Embryonic facial prominence (tissue), 1 donor: ENCODE data around the gene MEGF8.

Experiments used
- DNase-seq: peaks from one replicate; pipeline ENCODE4 v3.0.0-alpha.2; 2016; ENCODE audit errors: extremely low spot score

MEGF8 gene

DNA sequence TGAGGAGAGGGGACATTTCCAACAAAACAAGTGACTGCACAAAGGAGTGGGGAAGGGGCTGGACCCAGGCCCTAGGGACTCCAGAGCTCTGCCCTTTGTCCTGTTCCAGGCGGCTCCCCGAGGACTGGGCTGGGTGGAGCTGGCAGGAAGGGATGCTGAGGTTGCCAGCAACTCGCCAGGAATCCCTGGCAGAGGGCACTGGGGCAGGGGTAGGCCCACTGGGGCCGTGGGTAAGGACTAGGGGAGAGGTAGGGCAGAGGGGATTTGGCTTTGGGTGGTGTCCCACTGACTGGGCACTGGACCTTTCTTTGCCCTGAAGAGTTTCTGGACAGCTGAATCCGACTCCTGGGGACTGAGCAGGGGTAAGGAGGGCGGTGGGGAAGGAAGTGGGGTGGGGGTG is 93.9 kb downstream of the MEGF8 start:
- no peak for DNase-seq

- DNase-seq: no peak
Measured at GRCh38 chr19:42420055-42420544, 94.7 kb downstream of the MEGF8 start.

- DNase-seq: no peak
Measured at GRCh38 chr19:42421101-42421500, 95.7 kb downstream of the MEGF8 start.

- no peak for DNase-seq
Measured at GRCh38 chr19:42421591-42422031, 96.2 kb downstream of the MEGF8 start.

DNA sequence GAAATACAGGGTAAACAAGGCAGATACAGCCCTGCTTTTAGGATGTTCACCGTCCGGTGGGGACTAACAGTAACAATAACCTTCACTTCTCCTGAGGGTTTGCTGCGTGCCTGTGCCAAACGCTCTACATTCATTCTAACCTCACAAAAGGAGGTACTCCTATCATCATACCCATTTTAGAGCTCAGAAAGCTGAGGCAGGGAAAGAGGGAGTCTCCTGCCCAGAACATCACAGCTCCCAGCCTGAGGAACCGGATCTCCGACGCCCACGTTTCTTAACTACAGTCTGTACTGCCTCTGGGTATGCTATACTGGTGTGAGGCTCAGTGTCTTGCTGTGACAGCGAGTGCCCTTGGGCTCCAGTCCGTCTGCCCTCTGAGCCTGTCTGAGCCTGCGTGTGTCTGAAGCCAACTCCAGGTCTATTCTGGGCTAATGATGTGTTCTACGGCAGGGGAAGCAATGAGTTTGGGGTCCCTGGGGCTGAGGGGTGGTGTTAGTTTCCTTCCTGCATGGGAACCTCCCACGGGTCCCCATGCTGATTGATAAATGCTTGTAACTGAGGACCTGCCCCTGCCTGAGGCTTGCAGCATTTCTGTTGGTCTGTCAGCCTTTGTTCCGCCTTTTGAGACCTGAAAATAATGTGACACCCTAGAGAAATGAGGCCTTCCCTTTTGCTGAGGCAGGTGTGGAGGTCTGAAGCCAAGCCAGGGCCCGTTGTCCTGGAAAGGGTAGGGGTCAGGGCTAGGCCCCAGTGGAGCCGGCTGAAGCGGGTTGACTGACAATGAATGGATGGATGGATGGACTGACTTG is 96.9 kb downstream of the MEGF8 start:
- no peak for DNase-seq

GRCh38 chr19:42422901-42423461 is 97.5 kb downstream of the MEGF8 start:
- no peak for DNase-seq

DNA sequence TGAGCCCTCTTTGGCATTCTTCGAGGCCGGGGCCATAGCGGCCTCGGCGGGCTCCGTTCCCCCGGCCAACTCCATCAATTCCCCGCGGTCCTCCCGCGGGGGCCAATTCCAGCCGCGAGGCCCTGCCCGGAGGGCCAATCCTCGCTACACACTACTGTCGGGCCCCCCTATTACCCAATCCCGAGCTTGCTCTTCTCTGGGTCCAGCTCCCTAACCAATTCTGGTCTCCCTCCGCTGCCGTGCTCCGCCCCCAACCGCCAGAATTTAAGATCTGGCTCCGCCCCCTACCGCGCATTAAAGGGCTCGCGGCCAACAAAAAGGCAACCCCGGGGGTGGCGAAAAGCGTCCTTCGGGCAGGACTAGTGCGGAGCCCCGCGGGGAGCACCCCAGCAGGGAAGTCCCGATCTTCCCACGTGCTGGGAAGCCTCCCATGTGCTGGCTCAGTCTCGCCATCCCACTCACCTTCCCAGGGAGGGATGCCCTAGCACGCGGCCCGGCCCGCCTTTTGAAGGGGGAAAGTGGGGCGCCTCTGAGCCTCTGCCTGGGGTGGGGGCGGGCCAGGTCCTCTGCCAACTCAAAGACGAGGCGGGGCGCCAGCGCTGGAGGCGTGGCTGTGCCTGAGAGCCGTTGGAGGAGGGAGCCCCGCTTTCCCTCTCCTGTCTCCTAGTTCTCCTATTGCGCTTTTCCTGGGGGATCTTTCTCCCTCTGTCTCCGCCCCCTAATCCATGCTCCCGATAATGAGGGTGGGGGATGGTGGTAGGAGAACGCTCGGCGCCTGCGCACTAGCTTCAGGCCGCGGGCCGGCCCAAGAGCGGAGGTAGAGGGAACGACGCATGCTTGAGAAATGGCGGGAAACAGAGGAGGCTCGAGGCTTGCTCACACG is 98.3 kb downstream of the MEGF8 start:
- peak; percentile 89 for DNase-seq

DNA sequence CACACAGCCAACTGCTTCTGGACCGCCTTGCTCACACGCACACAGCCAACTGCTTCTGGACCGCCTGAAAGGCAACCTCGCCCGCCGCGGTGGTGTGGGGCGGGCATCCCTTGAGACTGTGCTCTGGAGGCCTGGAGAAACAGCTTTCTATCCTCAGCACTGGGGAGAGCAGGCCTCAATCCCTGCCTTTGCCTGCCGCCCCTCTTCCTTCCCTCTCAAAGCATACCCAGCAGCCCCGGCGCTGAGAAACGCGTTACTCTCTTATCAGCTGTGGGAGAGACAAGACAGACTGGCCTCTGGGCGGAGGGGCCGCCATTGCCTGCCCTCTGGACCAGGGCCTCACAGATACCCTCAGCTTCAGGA is 98.9 kb downstream of the MEGF8 start:
- no peak for DNase-seq

- DNase-seq: no peak
Measured at GRCh38 chr19:42424712-42425131, 99.3 kb downstream of the MEGF8 start.

GRCh38 chr19:42426643-42427042 is 101.2 kb downstream of the MEGF8 start:
- no peak for DNase-seq

DNA sequence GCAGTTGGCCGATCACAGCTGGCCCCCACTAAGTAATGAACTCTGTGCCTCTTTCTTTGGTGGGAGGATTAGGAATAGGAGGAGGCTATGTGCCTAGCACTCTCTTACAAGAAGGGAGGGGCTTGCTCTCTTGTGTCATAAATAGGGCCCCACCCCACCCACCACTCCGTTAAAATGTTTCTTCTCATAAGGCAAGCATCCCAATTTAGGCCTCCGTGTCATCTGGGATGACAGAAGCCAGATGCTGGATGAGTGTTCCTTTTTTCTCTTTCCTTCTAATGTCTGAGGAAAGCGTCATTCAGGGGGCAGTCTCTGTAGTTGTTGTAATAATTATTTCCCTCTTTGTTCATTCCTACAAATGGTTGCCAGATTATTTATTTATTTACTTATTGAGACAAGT is 101.9 kb downstream of the MEGF8 start, which contains the start of gene LIPE:
Gene LIPE (minus strand): TSS at position 76 of the 400 bp plus-strand sequence. CDS start 239 bp downstream, outside the sequence.
- DNase-seq: no peak
